SK-N-SH (cell line): ENCODE results near the gene NBEAL1. TPM values are rescaled to one million over a fixed set of nuclear protein-coding genes. Genes with fewer than 3 reads are reported as not detected.

Experiments
- CTCF ChIA-PET: fragments of 300-600, 350-600 bp; formaldehyde crosslinking; extraction: SDS; loops from one replicate; lab custom pipeline; 2021; lab: Yijun Ruan, JAX
- POLR2A ChIA-PET: fragments of 350-600 bp; sonication (Branson Sonifier 250); formaldehyde crosslinking; extraction: SDS; loops from one replicate; lab custom pipeline; 2020; ENCODE audit warnings: antibody characterized with exemption, inconsistent platforms; lab: Yijun Ruan, JAX
- DNase-seq: peaks from one replicate; pipeline ENCODE4 v3.0.0; 2012
- H2AFZ ChIP-seq: fragments of 200-600 bp; sonication (generic); 2 replicates; pipeline ENCODE4 v1.8.1; 2016; ENCODE audit warnings: antibody characterized with exemption, mild to moderate bottlenecking, low read depth
- H3F3A ChIP-seq: fragments of 200-600 bp; sonication (generic); replicated peaks from 2 replicates; pipeline ENCODE3; 2016; ENCODE audit warnings: antibody characterized with exemption, mild to moderate bottlenecking; ENCODE audit not compliant: insufficient read depth
- H3K27ac ChIP-seq, 2 experiments: fragments of 200-500 bp in 1 of 2; fragments of 200-600 bp in 1 of 2; sonication (Bioruptor generic) in 1 of 2; sonication (generic), shearing (Covaris generic) in 1 of 2; 2 replicates each; pipeline versions ENCODE4 v1.5.1 to v1.6.1; 2014 to 2016; ENCODE audit warnings: low read depth in 2 of 2, inconsistent platforms in 1 of 2, low read length in 1 of 2, mild to moderate bottlenecking in 1 of 2, mixed read lengths in 1 of 2
- H3K27me3 ChIP-seq: fragments of 200-600 bp; sonication (generic), shearing (Covaris generic); 2 replicates; pipeline ENCODE4 v1.6.1; 2016; ENCODE audit warnings: mixed run types; ENCODE audit not compliant: insufficient read depth
- H3K36me3 ChIP-seq, 2 experiments: fragments of 200-500 bp in 1 of 2; fragments of 200-600 bp in 1 of 2; sonication (Bioruptor generic) in 1 of 2; sonication (generic) in 1 of 2; replicated peaks in 1 of 2; 2 replicates each; pipeline versions ENCODE3 to v1.5.1; 2014 to 2016; ENCODE audit warnings: low read length in 1 of 2, mild to moderate bottlenecking in 1 of 2; ENCODE audit not compliant: insufficient read depth in 2 of 2, control insufficient read depth in 1 of 2
- H3K4me1 ChIP-seq, 2 experiments: fragments of 200-500 bp in 1 of 2; fragments of 200-600 bp in 1 of 2; sonication (Bioruptor generic) in 1 of 2; sonication (generic), shearing (Covaris generic) in 1 of 2; 2 replicates each; pipeline versions ENCODE4 v1.5.1 to v1.6.1; 2014 to 2016; ENCODE audit warnings: low read depth in 1 of 2, low read length in 1 of 2, mixed run types in 1 of 2; ENCODE audit not compliant: insufficient read depth in 2 of 2, control insufficient read depth in 1 of 2
- H3K4me2 ChIP-seq: fragments of 200-600 bp; sonication (generic), shearing (Covaris generic); 2 replicates; pipeline ENCODE4 v1.6.1; 2017; ENCODE audit warnings: mixed run types
- H3K4me3 ChIP-seq, 2 experiments: fragments of 200-500 bp in 1 of 2; fragments of 200-600 bp in 1 of 2; sonication (Bioruptor generic) in 1 of 2; sonication (generic), shearing (Covaris generic) in 1 of 2; 2 replicates each; pipeline versions ENCODE4 v1.5.1 to v1.8.1; 2014 to 2016; ENCODE audit warnings: low read depth in 2 of 2, inconsistent platforms in 1 of 2, low read length in 1 of 2, mild to moderate bottlenecking in 1 of 2, mixed read lengths in 1 of 2, moderate library complexity in 1 of 2
- H3K79me2 ChIP-seq: fragments of 200-600 bp; sonication (generic); 2 replicates; pipeline ENCODE4 v1.8.1; 2017; ENCODE audit warnings: mild to moderate bottlenecking; ENCODE audit not compliant: insufficient read depth
- H3K9ac ChIP-seq: fragments of 200-600 bp; sonication (generic); 2 replicates; pipeline ENCODE4 v1.6.1; 2017; ENCODE audit warnings: mixed run types
- H3K9me2 ChIP-seq: fragments of 200-600 bp; sonication (generic); 2 replicates; pipeline ENCODE4 v1.6.1; 2017; ENCODE audit warnings: mixed run types
- H3K9me3 ChIP-seq: fragments of 200-600 bp; sonication (generic); 2 replicates; pipeline ENCODE4 v1.6.1; 2017; ENCODE audit warnings: mixed run types, mild to moderate bottlenecking, moderate library complexity
- H4K20me1 ChIP-seq: fragments of 200-600 bp; sonication (generic); 2 replicates; pipeline ENCODE4 v1.6.1; 2017; ENCODE audit warnings: mild to moderate bottlenecking, mixed run types; ENCODE audit not compliant: insufficient read depth
- EP300 ChIP-seq, 2 experiments: IDR thresholded peaks; 2 replicates each; pipeline versions ENCODE4 v1.4.0 to v1.6.1; 2012; ENCODE audit warnings: borderline replicate concordance in 1 of 2, low read depth in 1 of 2, low read length in 1 of 2
- EZH2phosphoT487 ChIP-seq: fragments of 200-600 bp; sonication (generic); IDR thresholded peaks from 2 replicates; pipeline ENCODE4 v1.6.1; 2017; ENCODE audit warnings: low read depth, mixed run types, mild to moderate bottlenecking, antibody characterized with exemption, moderate library complexity, borderline replicate concordance
- FOXJ3 ChIP-seq: sonication (generic); formaldehyde crosslinking; IDR thresholded peaks from 2 replicates; pipeline ENCODE4 v1.5.1; 2020; ENCODE audit warnings: mild to moderate bottlenecking, missing genetic modification reagents
- GABPA ChIP-seq: IDR thresholded peaks from 2 replicates; pipeline ENCODE4 v1.4.0; 2012; ENCODE audit warnings: low read depth, mild to moderate bottlenecking
- GATA2 ChIP-seq: sonication (generic); formaldehyde crosslinking; IDR thresholded peaks from 2 replicates; pipeline ENCODE4 v1.5.0; 2020; ENCODE audit warnings: mild to moderate bottlenecking, missing genetic modification reagents
- MAX ChIP-seq: IDR thresholded peaks from 2 replicates; pipeline ENCODE4 v1.4.0; 2012; ENCODE audit warnings: low read depth
- MXI1 ChIP-seq: IDR thresholded peaks from 2 replicates; pipeline ENCODE4 v1.6.1; 2012; ENCODE audit warnings: mild to moderate bottlenecking, low read depth, low read length, improper control_type of control experiment
- PBX3 ChIP-seq: IDR thresholded peaks from 2 replicates; pipeline ENCODE4; 2012
- RAD21 ChIP-seq: IDR thresholded peaks from 2 replicates; pipeline ENCODE4 v1.6.1; 2012; ENCODE audit warnings: mild to moderate bottlenecking, low read length
- RCOR1 ChIP-seq: fragments of 150-350 bp; IDR thresholded peaks from 2 replicates; pipeline ENCODE4 v1.6.1; 2017; ENCODE audit warnings: antibody characterized with exemption, low read length
- SIN3A ChIP-seq: IDR thresholded peaks from 2 replicates; pipeline ENCODE4 v1.6.1; 2012; ENCODE audit warnings: low read depth, mild to moderate bottlenecking, low read length, moderate library complexity, borderline replicate concordance
- SMC3 ChIP-seq: IDR thresholded peaks from 2 replicates; pipeline ENCODE4 v1.6.1; 2012; ENCODE audit warnings: low read depth, low read length, improper control_type of control experiment
- TAF1 ChIP-seq: IDR thresholded peaks from 2 replicates; pipeline ENCODE4 v1.6.1; 2012; ENCODE audit warnings: low read depth, mild to moderate bottlenecking, low read length, moderate library complexity, borderline replicate concordance
- TEAD4 ChIP-seq: IDR thresholded peaks from 2 replicates; pipeline ENCODE4 v1.4.0; 2012; ENCODE audit warnings: mild to moderate bottlenecking, borderline replicate concordance; ENCODE audit not compliant: insufficient read depth
- USF1 ChIP-seq: IDR thresholded peaks from 2 replicates; pipeline ENCODE4 v1.4.0; 2012; ENCODE audit warnings: low read depth, borderline replicate concordance
- ZBTB33 ChIP-seq: IDR thresholded peaks from 2 replicates; pipeline ENCODE4 v1.4.0; 2012; ENCODE audit warnings: low read depth, borderline replicate concordance
- WGBS: methylation state at CpG from one replicate; pipeline ENCODE4 v1.1.6; 2017; ENCODE audit warnings: low lambda C conversion rate; 5-methylcytosine and 5-hydroxymethylcytosine counted together
- polyA plus RNA-seq, 3 experiments: library from polyadenylated mRNA; depleted of rRNA; stranded (reverse); fragments of >200 nt; gene quantifications; 2 replicates each; pipeline ENCODE4 v1.2.3, GENCODE V29; 2012

The NBEAL1 gene
- polyA plus RNA-seq, 1 of the 3 experiments (the other 2 are of a cell fraction) = 3.3 TPM

- Histone ChIP-seq H3K36me3 (peaks cover 27 to 54% of the 10 kb centered on the region in 2 experiments), H3K27me3 (no peaks in the 10 kb centered on the region), H4K20me1 (no peaks in the 10 kb centered on the region), H3K9ac (no peak overlapping the region), H3K4me2 (no peak overlapping the region), H3K9me3 (no peaks in the 10 kb centered on the region)
- CTCF ChIA-PET = interaction anchor here (1.6 kb wide), 1 partner anchor 51 kb away, joined by 4 read pairs; no protein-coding TSS in a partner anchor
- no peak for DNase-seq
- TF ChIP-seq EP300 (IDR thresholded peaks at IDR 0.05; ENCODE audit: borderline replicate concordance in 1 of 2, low read depth in 1 of 2, low read length in 1 of 2) (no peak), TEAD4 (no peak), FOXJ3 (CRISPR knock-in tag) (no peak), ZBTB33 (no peak), GABPA (no peak), SMC3 (no peak), PBX3 (no peak), GATA2 (CRISPR knock-in tag) (no peak), RAD21 (no peak)
- TF ChIP-seq, all 33 proteins: peak for 0
- Histone ChIP-seq H3K27ac (no peak overlapping the region), H3K4me1 (no peaks in the 10 kb centered on the region; a peak in 1 of 4 replicates), H3K4me3 (no peak overlapping the region), H3K79me2 (no peaks in the 10 kb centered on the region), H3K9me2 (no peaks in the 10 kb centered on the region), H3F3A (peaks cover 16% of the 10 kb centered on the region), H2AFZ (no peak overlapping the region)
- WGBS = 97% methylated on average over 4 of the region's 4 CpGs
- POLR2A ChIA-PET = no interaction called here
Observed at GRCh38 chr2:203135105-203135504, 120.4 kb downstream of the NBEAL1 start.

- ChIA-PET CTCF (no interaction called here), POLR2A (no interaction called here)
- no peaks in the 10 kb centered on the region for H3K79me2 ChIP-seq
- H3K4me2 ChIP-seq = no peak overlapping the region
- H4K20me1 ChIP-seq = no peaks in the 10 kb centered on the region
- no peaks in the 10 kb centered on the region for H3K9me3 ChIP-seq
- no peaks in the 10 kb centered on the region for H3K9me2 ChIP-seq
- H2AFZ ChIP-seq = no peak overlapping the region
- H3F3A ChIP-seq = peaks cover 7% of the 10 kb centered on the region
- peaks cover 13 to 67% of the 10 kb centered on the region in 2 experiments for H3K36me3 ChIP-seq
- H3K4me3 ChIP-seq = no peak overlapping the region
- no peaks in the 10 kb centered on the region; a peak in 1 of 4 replicates for H3K4me1 ChIP-seq
- no peak for TF ChIP-seq FOXJ3 (CRISPR knock-in tag)
- TF ChIP-seq SIN3A = no peak
- no peak for TF ChIP-seq MAX
- TF ChIP-seq TEAD4 = no peak
- TF ChIP-seq USF1 = no peak
- TF ChIP-seq EZH2phosphoT487 = no peak
- TF ChIP-seq TAF1 = no peak
- TF ChIP-seq RCOR1 = no peak
- TF ChIP-seq MXI1 = no peak
- DNase-seq = no peak
- no peaks in the 10 kb centered on the region; the same call in 1 of the 2 replicates for H3K27me3 ChIP-seq
- H3K9ac ChIP-seq = no peak overlapping the region
- H3K27ac ChIP-seq = no peak overlapping the region
Observed at GRCh38 chr2:203143391-203143790, 128.7 kb downstream of the NBEAL1 start.
